Thyroid gland (tissue), 4 donors: ENCODE measurements around the gene IRF5. TPM values are rescaled to one million over a fixed set of nuclear protein-coding genes. Genes with fewer than 3 reads are reported as not detected.
A peak's percentile ranks its signal among the peaks of the same experiment; 100 is the strongest.

Experiments used
- DNase-seq, 2 donors: peaks; one replicate each; pipeline ENCODE4 v3.0.0-alpha.2; 2019
- H3K27ac ChIP-seq, 3 donors: fragments of 200-600 bp; sonication (generic); 1 replicate in 2 of 3; 2 replicates in 1 of 3; pipeline ENCODE4 v1.5.1; 2016 to 2019; ENCODE audit warnings: mild to moderate bottlenecking in 1 of 3, moderate library complexity in 1 of 3
- H3K27me3 ChIP-seq: fragments of 200-600 bp; sonication (generic); one replicate; pipeline ENCODE4 v1.5.1; 2019
- H3K36me3 ChIP-seq, 2 donors: fragments of 200-600 bp; sonication (generic); one replicate each; pipeline ENCODE4 v1.5.1; 2016 to 2019
- H3K4me1 ChIP-seq, 2 donors: fragments of 200-600 bp; sonication (generic); one replicate each; pipeline ENCODE4 v1.5.1; 2017 to 2019
- H3K4me3 ChIP-seq, 3 donors: fragments of 200-600 bp; sonication (generic); replicated peaks in 1 of 3; 1 replicate in 2 of 3; 2 replicates in 1 of 3; pipeline ENCODE4 v1.5.1; 2016; ENCODE audit warnings: mild to moderate bottlenecking in 1 of 3
- H3K9me3 ChIP-seq: fragments of 200-600 bp; sonication (generic); one replicate; pipeline ENCODE4 v1.5.1; 2017
- CTCF ChIP-seq, 6 experiments: fragments of 200-600 bp in 3 of 6; fragments of 450-650 bp in 3 of 6; sonication (generic) in 3 of 6; IDR thresholded peaks; one replicate each; pipeline ENCODE4 v1.5.1; 2016 to 2019; ENCODE audit warnings: antibody characterized with exemption in 6 of 6, mild to moderate bottlenecking in 2 of 6, inconsistent platforms in 1 of 6, moderate library complexity in 1 of 6
- POLR2A ChIP-seq, 2 donors: fragments of 450-650 bp; IDR thresholded peaks; one replicate each; pipeline ENCODE4 v1.6.1; 2017; ENCODE audit warnings: antibody characterized with exemption in 2 of 2, mild to moderate bottlenecking in 2 of 2, moderate library complexity in 1 of 2
- WGBS, 2 donors: methylation state at CpG; one replicate each; pipeline ENCODE4 v1.1.5; 2017; 5-methylcytosine and 5-hydroxymethylcytosine counted together
- intact Hi-C: fragments of 100-400 bp; cut with DNase I; formaldehyde crosslinking; loops from one replicate; pipeline ENCODE4 v1.15.1; 2023
- total RNA-seq, 4 donors: library from RNA; depleted of rRNA; stranded (reverse); fragments of >200 nt; gene quantifications; one replicate each; pipeline ENCODE4 v1.2.3, GENCODE V29; 2016

Gene IRF5
- total RNA-seq, 4 donors from 2014 or later: 3.7 to 6.0 (median 4.9) TPM

- no peak overlapping the region for H3K27ac ChIP-seq
- intact Hi-C loops: no loop called here
- peaks cover 21 to 40% of the 10 kb centered on the region in 2 donors for H3K36me3 ChIP-seq
- peaks cover 0 to 9% of the 10 kb centered on the region in 2 donors for H3K4me1 ChIP-seq
- no peak overlapping the region for H3K4me3 ChIP-seq
- 95 to 96% methylated on average over 8 of the region's 8 CpGs for WGBS, 2 donors
- TF ChIP-seq POLR2A (IDR thresholded peaks at IDR 0.05) (no peak), CTCF (IDR thresholded peaks at IDR 0.05) (no peak)
- DNase-seq: no peak
- H3K27me3 ChIP-seq: no peaks in the 10 kb centered on the region
- no peaks in the 10 kb centered on the region for H3K9me3 ChIP-seq
Measured at GRCh38 chr7:128961030-128961659, 23.4 kb downstream of the IRF5 start.

DNA sequence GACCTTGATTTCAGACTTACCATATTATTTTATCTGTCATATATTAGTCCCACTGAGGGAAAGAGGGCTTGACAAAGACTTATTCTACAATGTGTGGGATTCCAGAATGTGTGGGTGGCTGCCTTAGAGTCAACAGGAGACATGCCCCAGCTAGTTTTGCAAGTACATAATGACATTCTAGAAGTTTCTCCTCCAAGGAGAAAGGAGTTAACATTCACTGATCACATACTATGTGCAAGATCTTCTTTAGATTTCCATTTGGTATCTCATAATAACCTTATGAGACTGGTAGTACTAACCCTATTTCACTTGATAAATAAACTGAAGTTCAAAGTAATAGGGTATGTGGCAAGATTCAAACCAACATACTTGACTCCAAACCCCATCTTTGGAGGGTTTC is 25.2 kb downstream of the IRF5 start:
- intact Hi-C loops: no loop called here
- H3K36me3 ChIP-seq: peaks cover 22 to 43% of the 10 kb centered on the region in 2 donors

DNA sequence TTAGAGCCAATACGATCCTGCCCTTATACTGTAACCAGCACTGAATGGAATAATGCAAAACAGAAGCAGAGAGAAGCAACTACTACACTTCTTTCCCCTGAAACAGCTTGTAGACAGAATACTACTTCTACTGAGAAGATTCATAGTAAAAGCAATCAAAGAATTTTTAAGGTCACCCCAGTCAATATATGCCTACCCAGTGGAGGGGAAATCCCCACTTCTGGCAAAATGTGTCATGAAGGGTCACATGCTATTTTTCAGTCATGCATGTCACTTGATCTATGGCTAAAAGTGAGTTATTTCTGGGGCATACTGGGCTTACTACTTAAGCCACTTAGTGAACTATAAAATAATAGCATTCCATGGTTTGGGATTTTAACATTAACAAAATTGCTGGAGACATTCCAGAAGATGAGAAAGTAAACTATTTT is 25.6 kb downstream of the IRF5 start:
- TF ChIP-seq CTCF (IDR thresholded peaks at IDR 0.05): no peak
- no peak for TF ChIP-seq POLR2A (IDR thresholded peaks at IDR 0.05)
- no peaks in the 10 kb centered on the region for H3K27me3 ChIP-seq
- DNase-seq: no peak
- no peaks in the 10 kb centered on the region for H3K9me3 ChIP-seq
- WGBS, 2 donors: 94 to 96% methylated on average over 1 of the region's 1 CpG
- peak overlapping the region in 1 of 3 donors; percentile 43 for H3K27ac ChIP-seq
- intact Hi-C loops: no loop called here
- peaks cover 26 to 44% of the 10 kb centered on the region in 2 donors for H3K36me3 ChIP-seq
- peaks cover 0 to 9% of the 10 kb centered on the region in 2 donors for H3K4me1 ChIP-seq
- H3K4me3 ChIP-seq: no peak overlapping the region

More for the DNA sequence above, 25.2 kb downstream of the IRF5 start:
- DNase-seq: no peak
- TF ChIP-seq CTCF (IDR thresholded peaks at IDR 0.05): no peak
- TF ChIP-seq POLR2A (IDR thresholded peaks at IDR 0.05): no peak
- H3K4me1 ChIP-seq: peaks cover 0 to 9% of the 10 kb centered on the region in 2 donors
- peak overlapping the region in 1 of 3 donors; percentile 43 for H3K27ac ChIP-seq
- no peaks in the 10 kb centered on the region for H3K27me3 ChIP-seq
- H3K4me3 ChIP-seq: no peak overlapping the region
- no peaks in the 10 kb centered on the region for H3K9me3 ChIP-seq

GRCh38 chr7:128968624-128969023 is 30.9 kb downstream of the IRF5 start:
- Histone ChIP-seq H3K27me3 (no peaks in the 10 kb centered on the region), H3K4me3 (no peak overlapping the region), H3K27ac (no peak overlapping the region), H3K9me3 (no peaks in the 10 kb centered on the region), H3K36me3 (peaks cover 63 to 76% of the 10 kb centered on the region in 2 donors), H3K4me1 (no peaks in the 10 kb centered on the region)
- no peak for DNase-seq
- WGBS, 2 donors: 95 to 96% methylated on average over 1 of the region's 1 CpG
- TF ChIP-seq CTCF (IDR thresholded peaks at IDR 0.05): no peak
- intact Hi-C loops: no loop called here

- Histone ChIP-seq H3K9me3 (no peaks in the 10 kb centered on the region), H3K27me3 (no peaks in the 10 kb centered on the region), H3K4me3 (no peak overlapping the region), H3K36me3 (peaks cover 75 to 82% of the 10 kb centered on the region in 2 donors), H3K27ac (no peak overlapping the region), H3K4me1 (no peaks in the 10 kb centered on the region)
- TF ChIP-seq CTCF (IDR thresholded peaks at IDR 0.05) (no peak), POLR2A (IDR thresholded peaks at IDR 0.05) (no peak)
- 85 to 86% methylated on average over 7 of the region's 7 CpGs for WGBS, 2 donors
- DNase-seq: no peak
- intact Hi-C loops: no loop called here
Measured at GRCh38 chr7:128974241-128974934, 36.7 kb downstream of the IRF5 start.
